AG09309 (cell line): Measurements from ENCODE around the gene CPNE5.

Experiments
- DNase-seq: peaks from one replicate; pipeline ENCODE4 v3.0.0-alpha.2; 2010; ENCODE audit warnings: low read depth
- H3K4me3 ChIP-seq: 2 replicates; pipeline ENCODE4 v1.5.1; 2011; ENCODE audit warnings: mild to moderate bottlenecking, low read depth, low read length, moderate library complexity; ENCODE audit not compliant: control insufficient read depth
- TF ChIP-seq, protein P1 (sequence below): IDR thresholded peaks from 2 replicates; pipeline ENCODE4 v1.5.1; 2011; ENCODE audit warnings: mild to moderate bottlenecking, low read depth, low read length, inconsistent platforms; ENCODE audit not compliant: insufficient read depth, control insufficient read depth; ENCODE audit errors: missing control alignments

CPNE5 gene

DNA sequence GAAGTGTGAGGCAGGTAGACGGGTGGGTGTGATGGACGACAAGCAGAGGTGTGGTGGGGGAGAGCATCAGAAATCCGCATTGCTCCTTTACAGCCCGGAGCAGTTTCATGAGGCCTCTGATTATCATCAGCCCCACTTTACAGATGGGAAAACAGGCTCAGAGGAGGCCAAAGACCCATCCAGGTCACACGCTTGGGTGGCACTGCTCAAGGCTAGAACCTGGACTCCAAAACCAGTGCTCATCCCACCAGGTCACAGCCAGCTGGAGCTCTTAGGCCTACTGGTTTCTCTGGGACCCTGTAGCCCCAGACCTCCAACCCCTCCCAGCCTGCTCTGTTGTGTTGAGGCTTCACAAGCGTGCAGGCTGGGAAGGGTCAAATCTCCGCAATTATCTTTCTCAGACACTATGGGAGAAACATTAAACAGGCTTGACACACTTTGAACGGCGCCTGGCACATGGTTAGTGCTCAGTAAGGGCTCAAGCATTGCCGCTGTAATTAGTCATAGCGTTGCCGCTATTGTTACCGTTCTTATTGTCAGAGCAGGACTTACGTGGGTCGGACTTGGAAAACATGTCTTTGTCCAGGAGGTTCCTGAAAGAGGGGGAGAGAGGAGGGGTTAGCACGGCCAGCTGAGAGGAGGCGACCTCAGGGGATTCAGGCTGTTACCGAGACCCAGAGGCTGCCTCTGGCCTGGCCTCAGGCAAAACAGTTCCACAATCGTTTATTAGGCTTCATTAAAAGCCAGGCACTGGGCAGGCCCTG is 16.6 kb downstream of the CPNE5 start:
- TF ChIP-seq, protein P1, sequence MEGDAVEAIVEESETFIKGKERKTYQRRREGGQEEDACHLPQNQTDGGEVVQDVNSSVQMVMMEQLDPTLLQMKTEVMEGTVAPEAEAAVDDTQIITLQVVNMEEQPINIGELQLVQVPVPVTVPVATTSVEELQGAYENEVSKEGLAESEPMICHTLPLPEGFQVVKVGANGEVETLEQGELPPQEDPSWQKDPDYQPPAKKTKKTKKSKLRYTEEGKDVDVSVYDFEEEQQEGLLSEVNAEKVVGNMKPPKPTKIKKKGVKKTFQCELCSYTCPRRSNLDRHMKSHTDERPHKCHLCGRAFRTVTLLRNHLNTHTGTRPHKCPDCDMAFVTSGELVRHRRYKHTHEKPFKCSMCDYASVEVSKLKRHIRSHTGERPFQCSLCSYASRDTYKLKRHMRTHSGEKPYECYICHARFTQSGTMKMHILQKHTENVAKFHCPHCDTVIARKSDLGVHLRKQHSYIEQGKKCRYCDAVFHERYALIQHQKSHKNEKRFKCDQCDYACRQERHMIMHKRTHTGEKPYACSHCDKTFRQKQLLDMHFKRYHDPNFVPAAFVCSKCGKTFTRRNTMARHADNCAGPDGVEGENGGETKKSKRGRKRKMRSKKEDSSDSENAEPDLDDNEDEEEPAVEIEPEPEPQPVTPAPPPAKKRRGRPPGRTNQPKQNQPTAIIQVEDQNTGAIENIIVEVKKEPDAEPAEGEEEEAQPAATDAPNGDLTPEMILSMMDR, result no peak
- no peak for DNase-seq
- H3K4me3 ChIP-seq, result no peak overlapping the region

- no peak overlapping the region for H3K4me3 ChIP-seq
- DNase-seq, result no peak
- TF ChIP-seq, protein P1, result no peak
These were observed 17.5 kb downstream of the CPNE5 start for GRCh38 chr6:36821581-36822335.

GRCh38 chr6:36820700-36821580 is 18.3 kb downstream of the CPNE5 start:
- H3K4me3 ChIP-seq, result no peak overlapping the region
- TF ChIP-seq, protein P1, result no peak
- DNase-seq, result no peak

DNA sequence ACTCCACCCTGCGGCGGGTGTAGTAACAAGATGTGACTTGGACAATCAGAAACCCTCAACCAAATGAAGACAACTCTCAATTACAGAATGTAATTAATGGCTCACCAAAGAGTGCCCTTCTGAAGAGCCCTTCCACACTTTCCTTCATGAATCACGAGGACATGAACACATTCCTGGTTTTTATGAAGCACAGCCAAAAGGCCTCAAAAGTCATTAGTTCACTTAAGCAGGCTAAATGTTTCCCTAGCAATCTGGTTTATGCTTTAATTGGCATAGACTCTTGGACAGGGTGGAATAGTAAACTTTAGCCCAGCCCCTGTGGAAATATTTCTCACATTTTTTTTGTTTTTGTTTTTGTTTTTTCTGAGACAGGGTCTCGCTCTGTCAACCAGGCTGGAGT is 20.5 kb downstream of the CPNE5 start:
- TF ChIP-seq, protein P1, result no peak
- DNase-seq, result no peak

GRCh38 chr6:36817847-36818246 is 21.4 kb downstream of the CPNE5 start:
- DNase-seq, result no peak
- TF ChIP-seq, protein P1, result no peak
- no peak overlapping the region for H3K4me3 ChIP-seq

More for the DNA sequence above, 20.5 kb downstream of the CPNE5 start:
- H3K4me3 ChIP-seq, result no peak overlapping the region

GRCh38 chr6:36817176-36817817 is 21.9 kb downstream of the CPNE5 start:
- TF ChIP-seq, protein P1, result no peak
- DNase-seq, result no peak
- no peak overlapping the region for H3K4me3 ChIP-seq
